SK-N-SH (cell line): ENCODE data around the gene IL11.

Experiments used
- CTCF ChIP-seq: fragments of 200-600 bp; sonication (generic); IDR thresholded peaks from 2 replicates; pipeline ENCODE4 v1.6.1; 2017; ENCODE audit warnings: antibody characterized with exemption, mild to moderate bottlenecking, moderate library complexity
- FOXM1 ChIP-seq: IDR thresholded peaks from 2 replicates; pipeline ENCODE4 v1.4.0; 2012; ENCODE audit warnings: low read depth, mild to moderate bottlenecking
- GABPA ChIP-seq: IDR thresholded peaks from 2 replicates; pipeline ENCODE4 v1.4.0; 2012; ENCODE audit warnings: low read depth, mild to moderate bottlenecking
- POLR2AphosphoS5 ChIP-seq: IDR thresholded peaks from 2 replicates; pipeline ENCODE4 v1.6.1; 2012; ENCODE audit warnings: low read depth, low read length
- SIN3A ChIP-seq: IDR thresholded peaks from 2 replicates; pipeline ENCODE4 v1.6.1; 2012; ENCODE audit warnings: low read depth, mild to moderate bottlenecking, low read length, moderate library complexity, borderline replicate concordance

- TF ChIP-seq POLR2AphosphoS5 (no peak), FOXM1 (no peak), CTCF (no peak), GABPA (no peak), SIN3A (no peak)
These were observed 4.3 kb downstream of the IL11 start for GRCh38 chr19:55365964-55366363.
